Left lung (tissue), 10 donors: ENCODE results near the gene NAALADL2. TPM values are rescaled to one million over a fixed set of nuclear protein-coding genes. Genes with fewer than 3 reads are reported as not detected.

Experiments
- ATAC-seq: fragments of 200-7000 bp; cut with Tn5 transposase; one replicate; pipeline ENCODE4 v1.9.1; 2020; ENCODE audit warnings: moderate library complexity
- DNase-seq, 4 donors: peaks; one replicate each; pipeline ENCODE4 v3.0.0-alpha.2; 2013 to 2020
- H3K27ac ChIP-seq, 2 donors: fragments of 200-600 bp; sonication (generic) in 1 of 2; one replicate each; pipeline versions ENCODE4 v1.5.0 to v1.8.0; 2020 to 2021
- H3K27me3 ChIP-seq, 2 donors: fragments of 200-600 bp; sonication (generic) in 1 of 2; one replicate each; pipeline versions ENCODE4 v1.5.0 to v1.8.0; 2020 to 2021
- H3K36me3 ChIP-seq, 2 donors: fragments of 200-600 bp; sonication (generic) in 1 of 2; one replicate each; pipeline versions ENCODE4 v1.5.0 to v1.8.0; 2020 to 2021
- H3K4me1 ChIP-seq, 2 donors: fragments of 200-600 bp; one replicate each; pipeline ENCODE4 v1.8.0; 2021
- H3K4me3 ChIP-seq, 2 donors: fragments of 200-600 bp; sonication (generic) in 1 of 2; one replicate each; pipeline versions ENCODE4 v1.5.0 to v1.8.0; 2020 to 2021; ENCODE audit warnings: mild to moderate bottlenecking in 1 of 2
- H3K9me3 ChIP-seq, 2 donors: fragments of 200-600 bp; sonication (generic) in 1 of 2; one replicate each; pipeline versions ENCODE4 v1.5.0 to v1.8.0; 2020 to 2021
- CTCF ChIP-seq, 2 donors: fragments of 200-600 bp; sonication (generic) in 1 of 2; IDR thresholded peaks; one replicate each; pipeline versions ENCODE4 v1.5.0 to v1.8.0; 2021; ENCODE audit warnings: antibody characterized with exemption in 2 of 2
- intact Hi-C, 2 donors: fragments of 100-400 bp; cut with DNase I; formaldehyde crosslinking; loops; one replicate each; pipeline versions ENCODE4 v1.11.2 to v1.14.2; 2022
- polyA plus RNA-seq, 6 donors: library from polyadenylated mRNA; unstranded; fragments of 120-200 nt; gene quantifications; one replicate each; pipeline ENCODE4 v1.2.1, GENCODE V29; 2013; ENCODE audit not compliant: insufficient read length in 6 of 6
- total RNA-seq, 2 donors: library from RNA; stranded (reverse); fragmentation: NEBNext Ultra II Directional; extraction: Animal tissue kit (Norgen Biotek cat#: 25700); gene quantifications; one replicate each; pipeline ENCODE4 v1.2.1, GENCODE V29; 2021
- donor health status: DM: no; HTN: yes; CAD: no.
- donor health status: DM: no; HTN: no; CAD: no.

Gene NAALADL2
- total and polyA plus RNA-seq, 8 donors: 9.8 to 23.3 (median 17.8) TPM

GRCh38 chr3:175704366-175705055, 845.4 kb downstream of the NAALADL2 start:
- Histone ChIP-seq H3K27me3 (no peaks in the 10 kb centered on the region), H3K4me1 (no peaks in the 10 kb centered on the region), H3K36me3 (no peaks in the 10 kb centered on the region), H3K4me3 (no peak overlapping the region), H3K9me3 (no peaks in the 10 kb centered on the region), H3K27ac (no peak overlapping the region)
- no peak for ATAC-seq
- TF ChIP-seq CTCF (IDR thresholded peaks at IDR 0.05): no peak
- intact Hi-C loops: no loop called here
- no peak for DNase-seq

GRCh38 chr3:175713268-175713667, 854.1 kb downstream of the NAALADL2 start:
- no peak overlapping the region for H3K27ac ChIP-seq

GRCh38 chr3:175716446-175716845, 857.3 kb downstream of the NAALADL2 start:
- no peak for DNase-seq
- Histone ChIP-seq H3K27ac (no peak overlapping the region), H3K9me3 (peaks cover 0 to 4% of the 10 kb centered on the region in 2 donors), H3K4me3 (no peak overlapping the region), H3K36me3 (no peaks in the 10 kb centered on the region), H3K4me1 (no peaks in the 10 kb centered on the region), H3K27me3 (no peaks in the 10 kb centered on the region)
- intact Hi-C loops: no loop called here
- no peak for ATAC-seq
- no peak for TF ChIP-seq CTCF (IDR thresholded peaks at IDR 0.05)

More at GRCh38 chr3:175713268-175713667, 854.1 kb downstream of the NAALADL2 start:
- Histone ChIP-seq H3K4me1 (no peaks in the 10 kb centered on the region), H3K4me3 (no peak overlapping the region), H3K36me3 (no peaks in the 10 kb centered on the region), H3K9me3 (peaks cover 0 to 4% of the 10 kb centered on the region in 2 donors), H3K27me3 (no peaks in the 10 kb centered on the region)
- no peak for ATAC-seq
- TF ChIP-seq CTCF (IDR thresholded peaks at IDR 0.05): no peak
- intact Hi-C loops: no loop called here
- no peak for DNase-seq

- TF ChIP-seq CTCF (IDR thresholded peaks at IDR 0.05): no peak
- ATAC-seq: no peak
- intact Hi-C loops: no loop called here
- Histone ChIP-seq H3K36me3 (no peaks in the 10 kb centered on the region), H3K9me3 (peaks cover 0 to 2% of the 10 kb centered on the region in 2 donors), H3K4me3 (no peak overlapping the region), H3K4me1 (no peaks in the 10 kb centered on the region), H3K27ac (no peak overlapping the region), H3K27me3 (no peaks in the 10 kb centered on the region)
- DNase-seq: no peak
Observed at GRCh38 chr3:175726228-175726627, 867.1 kb downstream of the NAALADL2 start.

GRCh38 chr3:175728566-175728965, 869.4 kb downstream of the NAALADL2 start:
- H3K36me3 ChIP-seq: no peaks in the 10 kb centered on the region
- intact Hi-C loops: no loop called here
- H3K9me3 ChIP-seq: peaks cover 0 to 6% of the 10 kb centered on the region in 2 donors
- H3K27ac ChIP-seq: no peak overlapping the region
- TF ChIP-seq CTCF (IDR thresholded peaks at IDR 0.05): no peak
- H3K4me3 ChIP-seq: no peak overlapping the region
- no peaks in the 10 kb centered on the region for H3K27me3 ChIP-seq
- no peaks in the 10 kb centered on the region for H3K4me1 ChIP-seq
- DNase-seq (no peak), ATAC-seq (no peak)
